Gastroesophageal sphincter (tissue), 4 donors: ENCODE measurements around the gene ART3. TPM values are rescaled to one million over a fixed set of nuclear protein-coding genes. Genes with fewer than 3 reads are reported as not detected.

Experiments used
- ATAC-seq: fragments of 150-250 bp; one replicate; pipeline ENCODE4 v1.9.1; 2016; ENCODE audit warnings: mild to moderate bottlenecking, moderate library complexity
- H3K27ac ChIP-seq, 4 donors: fragments of 200-600 bp; sonication (generic) in 3 of 4; 1 replicate in 3 of 4; 2 replicates in 1 of 4; pipeline ENCODE4 v1.5.1; 2016 to 2019
- H3K27me3 ChIP-seq: fragments of 200-600 bp; sonication (generic); one replicate; pipeline ENCODE4 v1.5.1; 2019
- H3K36me3 ChIP-seq, 2 donors: fragments of 200-600 bp; sonication (generic); one replicate each; pipeline ENCODE4 v1.5.1; 2019; ENCODE audit warnings: control low read depth in 1 of 2
- H3K4me1 ChIP-seq, 3 donors: fragments of 200-600 bp; sonication (generic); 1 replicate in 2 of 3; 2 replicates in 1 of 3; pipeline ENCODE4 v1.5.1; 2016 to 2019; ENCODE audit warnings: control low read depth in 2 of 3
- H3K4me3 ChIP-seq, 2 donors: fragments of 200-600 bp; sonication (generic); one replicate each; pipeline ENCODE4 v1.5.1; 2019; ENCODE audit warnings: mild to moderate bottlenecking in 1 of 2, moderate library complexity in 1 of 2
- H3K9me3 ChIP-seq, 3 donors: fragments of 200-600 bp; sonication (generic); one replicate each; pipeline ENCODE4 v1.5.1; 2017 to 2019; ENCODE audit warnings: control low read depth in 2 of 3
- CTCF ChIP-seq, 4 experiments: fragments of 200-600 bp in 2 of 4; fragments of 450-650 bp in 2 of 4; sonication (generic) in 1 of 4; IDR thresholded peaks; one replicate each; pipeline ENCODE4 v1.5.1; 2017 to 2019; ENCODE audit warnings: antibody characterized with exemption in 4 of 4, mild to moderate bottlenecking in 2 of 4, moderate library complexity in 2 of 4
- EP300 ChIP-seq: sonication (generic); formaldehyde crosslinking; IDR thresholded peaks from one replicate; pipeline ENCODE4 v1.6.1; 2017; ENCODE audit warnings: antibody characterized with exemption, mild to moderate bottlenecking
- POLR2A ChIP-seq, 2 donors: fragments of 450-650 bp; IDR thresholded peaks; one replicate each; pipeline ENCODE4 v1.6.1; 2017; ENCODE audit warnings: antibody characterized with exemption in 2 of 2, mild to moderate bottlenecking in 2 of 2, moderate library complexity in 1 of 2
- POLR2AphosphoS5 ChIP-seq: sonication (generic); formaldehyde crosslinking; IDR thresholded peaks from one replicate; pipeline ENCODE4 v1.6.1; 2017; ENCODE audit warnings: antibody characterized with exemption
- WGBS, 2 donors: methylation state at CpG; one replicate each; pipeline ENCODE4 v1.1.5; 2018; ENCODE audit warnings: low coverage in 1 of 2; 5-methylcytosine and 5-hydroxymethylcytosine counted together
- total RNA-seq, 4 donors: library from RNA; depleted of rRNA; stranded (reverse); fragments of >200 nt; gene quantifications; one replicate each; pipeline ENCODE4 v1.1.0, GENCODE V29; 2016

The ART3 gene
- total RNA-seq, 4 donors from 2014 or later = 2.3 to 22.6 (median 7.8) TPM

GRCh38 chr4:76061421-76061820 lies 13.1 kb upstream of the ART3 start:
- no peak for ATAC-seq
- Histone ChIP-seq H3K36me3 (no peaks in the 10 kb centered on the region), H3K4me1 (no peaks in the 10 kb centered on the region), H3K27me3 (peaks cover 2% of the 10 kb centered on the region), H3K27ac (no peak overlapping the region), H3K4me3 (no peak overlapping the region), H3K9me3 (no peaks in the 10 kb centered on the region)
- TF ChIP-seq EP300 (no peak), POLR2A (IDR thresholded peaks at IDR 0.05) (no peak), CTCF (IDR thresholded peaks at IDR 0.05) (no peak), POLR2AphosphoS5 (no peak)
- WGBS, 2 donors = 12 to 64% methylated on average over 1 of the region's 1 CpG

- no peak for ATAC-seq
- Histone ChIP-seq H3K27ac (no peak overlapping the region), H3K4me1 (no peaks in the 10 kb centered on the region), H3K4me3 (no peak overlapping the region), H3K9me3 (no peaks in the 10 kb centered on the region), H3K36me3 (no peaks in the 10 kb centered on the region), H3K27me3 (no peaks in the 10 kb centered on the region)
- 36% methylated on average over 1 of the region's 1 CpG for whole genome bisulfite sequencing, 2 donors
- TF ChIP-seq POLR2AphosphoS5 (no peak), POLR2A (IDR thresholded peaks at IDR 0.05) (no peak), EP300 (no peak), CTCF (IDR thresholded peaks at IDR 0.05) (no peak)
Observed at GRCh38 chr4:76061982-76062381, 12.5 kb upstream of the ART3 start.

- WGBS, 2 donors = no CpG with 5 or more reads among the region's 3 CpGs
- H3K4me3 ChIP-seq = no peak overlapping the region
- TF ChIP-seq EP300 = no peak
- no peaks in the 10 kb centered on the region for H3K4me1 ChIP-seq
- no peak overlapping the region for H3K27ac ChIP-seq
- ATAC-seq = no peak
- H3K9me3 ChIP-seq = no peaks in the 10 kb centered on the region
- no peaks in the 10 kb centered on the region for H3K27me3 ChIP-seq
- H3K36me3 ChIP-seq = no peaks in the 10 kb centered on the region
Observed at GRCh38 chr4:76066546-76066945, 8.0 kb upstream of the ART3 start.

GRCh38 chr4:76067652-76068286 lies 6.7 kb upstream of the ART3 start:
- TF ChIP-seq EP300 (no peak), CTCF (IDR thresholded peaks at IDR 0.05) (peak; percentile 64 to 83 (median 72)), POLR2AphosphoS5 (no peak), POLR2A (IDR thresholded peaks at IDR 0.05) (no peak)
- WGBS, 2 donors = 0% methylated on average over 2 of the region's 2 CpGs
- H3K9me3 ChIP-seq = no peaks in the 10 kb centered on the region
- H3K4me1 ChIP-seq = no peaks in the 10 kb centered on the region
- no peaks in the 10 kb centered on the region for H3K27me3 ChIP-seq
- H3K27ac ChIP-seq = no peak overlapping the region
- no peaks in the 10 kb centered on the region for H3K36me3 ChIP-seq
- no peak overlapping the region for H3K4me3 ChIP-seq
- ATAC-seq = peak; percentile 78

GRCh38 chr4:76072760-76073159 lies 1.7 kb upstream of the ART3 start:
- Histone ChIP-seq H3K27ac (no peak overlapping the region), H3K4me3 (no peak overlapping the region), H3K36me3 (no peaks in the 10 kb centered on the region), H3K27me3 (no peaks in the 10 kb centered on the region), H3K9me3 (no peaks in the 10 kb centered on the region), H3K4me1 (peaks cover 0 to 14% (median 0%) of the 10 kb centered on the region in 3 donors)
- 65% methylated on average over 4 of the region's 4 CpGs for WGBS, 2 donors
- ATAC-seq = no peak
- TF ChIP-seq POLR2A (IDR thresholded peaks at IDR 0.05) (no peak), EP300 (no peak), POLR2AphosphoS5 (no peak), CTCF (IDR thresholded peaks at IDR 0.05) (no peak)
